HG02571 (cell line): ENCODE results near the gene WWOX.
"Not testable (repeated sequence)": the region's sequence is repeated elsewhere in the genome, so short reads cannot be mapped to it uniquely, and the experiment has no call there.

Source experiments
- ATAC-seq: cut with Tn5 transposase; IDR thresholded peaks from one replicate; pipeline ENCODE4 v1.9.1; 2021; ENCODE audit warnings: mild to moderate bottlenecking, moderate library complexity; ENCODE audit not compliant: unreplicated experiment

WWOX gene

GRCh38 chr16:78592111-78592510 lies 492.7 kb downstream of the WWOX start:
- ATAC-seq, result no peak

GRCh38 chr16:78593352-78593751 lies 493.9 kb downstream of the WWOX start:
- ATAC-seq, result no peak

GRCh38 chr16:78594191-78594590 lies 494.7 kb downstream of the WWOX start:
- ATAC-seq, result no peak

- no peak for ATAC-seq
Measured at GRCh38 chr16:78596348-78596995, 497.0 kb downstream of the WWOX start.

- ATAC-seq, result no peak
Measured at GRCh38 chr16:78596996-78597422, 497.6 kb downstream of the WWOX start.

GRCh38 chr16:78597809-78598570 lies 498.5 kb downstream of the WWOX start:
- ATAC-seq, result no peak

- no peak for ATAC-seq
Measured at GRCh38 chr16:78599271-78599670, 499.8 kb downstream of the WWOX start.

GRCh38 chr16:78604423-78605062 lies 505.1 kb downstream of the WWOX start:
- ATAC-seq, result not testable (repeated sequence)

- no peak for ATAC-seq
Measured at GRCh38 chr16:78605548-78606101, 506.2 kb downstream of the WWOX start.

- no peak for ATAC-seq
Measured at GRCh38 chr16:78606545-78606944, 507.1 kb downstream of the WWOX start.

GRCh38 chr16:78607022-78607421 lies 507.6 kb downstream of the WWOX start:
- ATAC-seq, result no peak

GRCh38 chr16:78607465-78607864 lies 508.0 kb downstream of the WWOX start:
- ATAC-seq, result no peak

- no peak for ATAC-seq
Measured at GRCh38 chr16:78608305-78608776, 508.9 kb downstream of the WWOX start.

GRCh38 chr16:78609402-78610274 lies 510.2 kb downstream of the WWOX start:
- ATAC-seq, result no peak

- no peak for ATAC-seq
Measured at GRCh38 chr16:78611318-78611717, 511.9 kb downstream of the WWOX start.

GRCh38 chr16:78619811-78620210 lies 520.4 kb downstream of the WWOX start:
- ATAC-seq, result no peak

GRCh38 chr16:78620291-78620690 lies 520.8 kb downstream of the WWOX start:
- no peak for ATAC-seq

GRCh38 chr16:78623796-78624195 lies 524.3 kb downstream of the WWOX start:
- no peak for ATAC-seq

- no peak for ATAC-seq
Measured at GRCh38 chr16:78624366-78624765, 524.9 kb downstream of the WWOX start.

GRCh38 chr16:78628461-78629045 lies 529.1 kb downstream of the WWOX start:
- no peak for ATAC-seq
